AG09309 (cell line): ENCODE data around the gene MCM5.

Experiments
- DNase-seq: peaks from one replicate; pipeline ENCODE4 v3.0.0-alpha.2; 2010; ENCODE audit warnings: low read depth
- H3K4me3 ChIP-seq: 2 replicates; pipeline ENCODE4 v1.5.1; 2011; ENCODE audit warnings: mild to moderate bottlenecking, low read depth, low read length, moderate library complexity; ENCODE audit not compliant: control insufficient read depth
- TF ChIP-seq, protein P1 (sequence below): IDR thresholded peaks from 2 replicates; pipeline ENCODE4 v1.5.1; 2011; ENCODE audit warnings: mild to moderate bottlenecking, low read depth, low read length, inconsistent platforms; ENCODE audit not compliant: insufficient read depth, control insufficient read depth; ENCODE audit errors: missing control alignments

The MCM5 gene

DNA sequence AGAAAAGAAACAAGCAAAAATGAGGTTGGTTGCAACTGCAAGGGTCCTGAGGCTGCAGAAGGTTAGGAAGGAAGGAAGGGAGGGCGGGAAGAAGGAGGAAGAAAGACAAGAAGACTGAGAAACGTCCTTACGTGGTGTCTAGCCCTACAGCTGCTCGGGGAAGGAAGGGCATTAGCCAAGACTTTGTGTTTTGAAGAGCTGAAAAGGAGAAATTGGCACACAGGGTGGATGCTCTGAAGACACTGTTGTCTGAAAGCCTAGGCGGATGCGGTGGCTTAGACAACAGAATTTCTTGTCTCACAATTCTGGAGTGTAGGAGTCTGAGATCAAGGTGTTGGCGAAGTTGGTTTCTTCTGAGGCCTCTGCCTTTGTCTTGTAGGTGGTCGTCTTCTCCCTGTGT lies 60.7 kb downstream of the MCM5 start:
- TF ChIP-seq, protein P1, sequence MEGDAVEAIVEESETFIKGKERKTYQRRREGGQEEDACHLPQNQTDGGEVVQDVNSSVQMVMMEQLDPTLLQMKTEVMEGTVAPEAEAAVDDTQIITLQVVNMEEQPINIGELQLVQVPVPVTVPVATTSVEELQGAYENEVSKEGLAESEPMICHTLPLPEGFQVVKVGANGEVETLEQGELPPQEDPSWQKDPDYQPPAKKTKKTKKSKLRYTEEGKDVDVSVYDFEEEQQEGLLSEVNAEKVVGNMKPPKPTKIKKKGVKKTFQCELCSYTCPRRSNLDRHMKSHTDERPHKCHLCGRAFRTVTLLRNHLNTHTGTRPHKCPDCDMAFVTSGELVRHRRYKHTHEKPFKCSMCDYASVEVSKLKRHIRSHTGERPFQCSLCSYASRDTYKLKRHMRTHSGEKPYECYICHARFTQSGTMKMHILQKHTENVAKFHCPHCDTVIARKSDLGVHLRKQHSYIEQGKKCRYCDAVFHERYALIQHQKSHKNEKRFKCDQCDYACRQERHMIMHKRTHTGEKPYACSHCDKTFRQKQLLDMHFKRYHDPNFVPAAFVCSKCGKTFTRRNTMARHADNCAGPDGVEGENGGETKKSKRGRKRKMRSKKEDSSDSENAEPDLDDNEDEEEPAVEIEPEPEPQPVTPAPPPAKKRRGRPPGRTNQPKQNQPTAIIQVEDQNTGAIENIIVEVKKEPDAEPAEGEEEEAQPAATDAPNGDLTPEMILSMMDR = no peak
- H3K4me3 ChIP-seq = no peak overlapping the region
- DNase-seq = no peak

DNA sequence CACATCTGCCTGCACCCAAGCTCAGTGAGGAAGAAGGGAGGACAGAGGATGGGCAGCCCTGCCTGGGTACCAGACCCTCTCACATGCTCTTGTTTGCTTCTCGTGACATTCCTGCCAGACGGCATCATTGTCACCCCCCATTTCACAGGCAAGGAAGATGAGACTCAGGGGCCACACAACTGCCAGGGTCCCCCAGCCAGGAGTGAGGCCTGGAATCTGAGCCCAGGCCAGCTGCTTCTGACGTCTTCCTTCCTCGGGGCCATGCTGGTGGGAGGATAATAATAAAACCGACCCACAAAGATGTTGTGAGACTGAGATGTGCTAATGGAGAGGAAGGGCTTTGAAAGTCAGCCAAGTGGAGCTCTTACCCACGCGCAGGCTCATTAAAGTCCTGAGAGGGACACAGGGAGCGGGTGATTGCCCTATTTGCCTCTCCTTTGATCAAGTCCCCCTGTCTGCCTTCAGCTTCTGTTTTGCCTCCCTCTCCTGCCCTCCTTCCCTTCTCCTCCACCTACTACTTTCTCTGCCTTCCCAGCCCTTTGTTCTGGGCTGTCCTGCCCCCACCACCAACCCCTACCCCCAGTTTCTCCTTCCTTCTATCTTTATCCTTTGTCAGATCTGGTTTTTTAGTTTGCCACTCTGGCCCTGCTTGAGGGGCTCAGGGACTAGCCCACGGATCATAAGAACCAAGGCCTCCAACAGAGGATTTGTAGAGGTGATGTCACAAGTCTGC lies 62.7 kb downstream of the MCM5 start:
- DNase-seq = no peak
- TF ChIP-seq, protein P1 = no peak
- H3K4me3 ChIP-seq = no peak overlapping the region

DNA sequence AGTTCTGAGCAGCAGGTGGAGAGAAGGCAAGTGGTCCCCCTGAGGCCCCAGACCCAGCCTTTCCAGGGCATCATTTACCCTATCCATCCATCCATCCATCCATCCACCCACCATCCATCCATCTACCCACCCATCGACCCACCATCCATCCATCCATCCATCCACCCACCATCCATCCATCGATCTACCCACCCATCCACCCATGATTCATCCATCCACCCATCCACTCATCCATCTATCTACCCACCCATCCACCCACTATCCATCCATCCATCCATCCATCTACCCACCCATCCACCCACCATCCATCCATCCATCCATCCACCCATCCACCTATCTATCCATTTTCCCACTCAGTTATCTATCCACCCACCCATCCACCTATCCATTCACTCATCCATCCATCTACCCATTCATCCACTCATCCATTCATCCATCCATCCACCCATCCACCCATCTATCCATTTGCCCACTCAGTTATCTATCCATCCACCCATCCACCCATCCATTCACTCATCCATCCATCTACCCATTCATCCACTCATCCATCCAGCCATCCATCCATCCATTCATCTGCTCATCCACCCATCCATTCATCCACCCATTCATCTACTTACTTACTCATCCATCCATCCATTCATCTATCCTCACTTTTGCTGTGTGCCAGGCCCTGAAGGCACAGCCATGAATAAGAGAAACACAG lies 63.4 kb downstream of the MCM5 start:
- TF ChIP-seq, protein P1 = no peak
- DNase-seq = no peak
- H3K4me3 ChIP-seq = no peak overlapping the region

DNA sequence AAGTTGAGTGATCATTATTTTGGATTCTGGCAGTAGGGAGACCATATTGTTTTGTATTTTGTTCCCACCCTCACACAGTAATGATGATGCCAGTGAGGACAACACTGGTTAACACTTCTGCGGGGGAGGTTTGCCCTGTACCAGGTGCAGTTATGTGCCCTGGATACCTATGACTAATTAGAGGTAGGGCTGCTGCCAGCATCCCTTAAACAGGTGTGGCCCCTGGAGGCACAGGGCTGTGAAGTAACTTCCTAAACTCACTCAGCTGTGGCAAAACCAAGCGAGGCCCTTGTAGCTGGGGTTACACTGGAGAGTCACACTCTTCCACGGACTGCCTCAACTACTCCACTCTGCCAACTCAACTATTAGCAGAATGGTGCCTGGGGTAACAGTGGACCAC lies 64.5 kb downstream of the MCM5 start:
- no peak for DNase-seq
- H3K4me3 ChIP-seq = no peak overlapping the region
- TF ChIP-seq, protein P1 = no peak

DNA sequence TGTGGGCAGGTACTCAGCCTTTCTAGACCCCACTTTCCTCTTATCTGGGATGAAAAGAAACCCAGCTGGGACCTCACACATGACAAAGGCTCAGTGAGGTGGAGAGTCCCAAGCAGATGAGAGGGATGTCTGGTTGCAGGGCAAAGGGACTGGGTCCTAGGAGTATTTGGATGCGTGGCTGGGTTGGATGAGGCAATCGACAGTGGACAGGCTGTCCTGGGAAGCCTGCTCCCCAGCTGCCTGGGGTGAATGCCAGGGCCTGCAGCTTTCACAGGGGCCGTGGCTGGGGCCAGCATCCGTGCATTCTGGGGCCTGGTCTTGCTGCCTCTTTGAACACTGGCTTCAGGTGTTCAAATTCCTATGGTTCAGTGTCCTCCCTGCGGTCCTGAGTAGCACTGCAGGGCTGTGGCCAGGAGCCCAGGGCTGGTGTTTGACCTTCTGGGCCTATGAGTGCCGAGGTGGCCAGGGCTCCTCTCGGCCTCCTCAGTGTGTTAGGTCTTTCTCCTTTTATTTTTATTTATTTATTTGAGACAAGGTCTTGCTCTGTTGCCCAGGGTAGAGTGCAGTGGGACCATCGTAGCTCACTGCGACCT lies 65.3 kb downstream of the MCM5 start:
- no peak for DNase-seq
- TF ChIP-seq, protein P1 = no peak
- no peak overlapping the region for H3K4me3 ChIP-seq

DNA sequence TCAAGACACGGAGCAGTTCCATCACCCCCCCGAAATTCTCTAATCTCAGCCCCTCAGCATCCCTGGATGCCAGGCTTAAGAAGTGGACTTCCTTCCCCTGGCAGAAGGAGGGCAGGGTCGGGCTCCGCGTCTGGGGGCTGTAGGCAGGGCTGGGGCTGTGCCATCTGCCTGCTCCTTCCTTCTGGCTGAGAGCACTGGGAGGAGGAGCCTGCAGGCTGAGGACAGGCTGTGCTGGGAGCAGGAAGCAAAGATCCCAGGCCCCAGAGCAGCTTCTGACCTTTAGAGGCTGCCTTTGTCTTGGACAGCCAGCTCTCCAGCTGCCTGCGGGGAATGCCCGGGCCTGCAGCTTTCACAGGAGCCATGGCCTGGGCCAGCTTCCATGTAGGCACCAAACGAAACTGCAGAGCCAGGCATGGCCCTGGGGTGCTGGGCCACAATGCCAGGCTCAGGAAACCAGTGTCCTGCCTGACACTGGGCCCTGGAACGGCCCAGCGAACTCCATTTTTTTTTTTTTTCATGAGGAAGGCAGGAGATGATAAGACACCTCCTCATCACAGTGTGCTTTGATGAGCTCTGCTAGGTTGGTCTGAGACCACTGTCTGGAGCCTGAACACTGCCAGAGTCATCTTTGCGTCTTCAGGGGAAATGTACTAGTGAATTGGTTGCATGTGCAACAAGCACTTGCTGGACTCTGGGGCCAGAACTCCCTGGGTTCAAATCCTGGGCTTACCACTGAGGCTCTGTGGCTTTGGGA lies 67.9 kb downstream of the MCM5 start:
- no peak for DNase-seq
- no peak overlapping the region for H3K4me3 ChIP-seq

More for the DNA sequence above, 67.9 kb downstream of the MCM5 start:
- TF ChIP-seq, protein P1 = no peak
